ENCODE results near the gene PITPNM3.

Gene PITPNM3

GRCh38 chr17:6408735-6409134 lies 147.6 kb downstream of the PITPNM3 start:
- in situ Hi-C loops (cut with HindIII; ENCODE audit: low pct_unique_long_range_greater_than_20kb, low sequenced_read_pairs), result no loop called here
- no peak for TF ChIP-seq JUND (IDR thresholded peaks at IDR 0.05; ENCODE audit: low read depth)
- DNase-seq (ENCODE audit: low read depth in 1 of 2, low spot score in 1 of 2), result no peak

DNA sequence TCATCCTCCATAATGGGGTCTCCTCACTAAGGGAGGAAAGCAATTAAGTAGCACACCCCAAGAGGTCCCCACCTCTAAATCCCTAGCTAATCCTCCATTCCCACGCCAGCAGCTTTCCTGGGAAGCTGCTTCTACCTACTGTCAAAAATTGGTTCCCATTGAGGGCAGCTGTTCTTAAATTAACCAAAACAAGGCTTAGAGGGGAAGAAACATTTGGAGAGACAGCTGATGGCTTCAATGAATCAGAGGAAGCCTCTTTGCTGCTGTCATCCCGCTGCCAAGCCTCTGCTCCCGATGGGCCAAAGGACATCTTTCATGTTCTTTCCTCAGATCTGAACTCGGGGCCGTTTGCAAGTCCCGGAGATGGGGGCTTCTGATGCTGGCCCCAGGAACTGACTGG lies 148.1 kb downstream of the PITPNM3 start:
- DNase-seq (ENCODE audit: low read depth in 1 of 2, low spot score in 1 of 2), result no peak
- TF ChIP-seq JUND (IDR thresholded peaks at IDR 0.05; ENCODE audit: low read depth), result no peak
- in situ Hi-C loops (cut with HindIII; ENCODE audit: low pct_unique_long_range_greater_than_20kb, low sequenced_read_pairs), result no loop called here

- DNase-seq (ENCODE audit: low read depth in 1 of 2, low spot score in 1 of 2), result no peak
- in situ Hi-C loops (cut with HindIII; ENCODE audit: low pct_unique_long_range_greater_than_20kb, low sequenced_read_pairs), result no loop called here
- TF ChIP-seq JUND (IDR thresholded peaks at IDR 0.05; ENCODE audit: low read depth), result no peak
Measured at GRCh38 chr17:6402258-6402657, 154.1 kb downstream of the PITPNM3 start.

All from T47D (cell line).